GM21367 (cell line): ENCODE data around the gene ZFR.

Experiments
- ATAC-seq: cut with Tn5 transposase; IDR thresholded peaks from one replicate; pipeline ENCODE4 v1.9.1; 2021; ENCODE audit not compliant: unreplicated experiment

ZFR gene

DNA sequence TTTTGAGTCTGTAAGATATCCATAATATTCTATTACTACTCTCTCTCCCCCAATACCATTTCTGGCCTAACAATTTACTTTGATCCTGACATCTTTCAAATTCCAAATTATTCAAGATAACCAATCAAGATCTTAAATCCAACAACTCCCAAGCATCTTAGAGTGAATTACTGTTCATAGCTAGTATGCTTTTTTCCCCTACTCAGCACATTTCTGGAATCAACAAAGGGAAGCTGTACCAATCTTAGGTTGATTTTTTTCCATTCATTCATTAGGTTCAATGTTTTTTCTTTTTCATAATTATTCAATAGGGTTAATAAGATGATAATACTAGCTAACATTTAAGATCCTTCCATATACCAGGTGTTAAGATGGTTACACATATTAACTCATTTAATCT is 81.5 kb downstream of the ZFR start:
- no peak for ATAC-seq

DNA sequence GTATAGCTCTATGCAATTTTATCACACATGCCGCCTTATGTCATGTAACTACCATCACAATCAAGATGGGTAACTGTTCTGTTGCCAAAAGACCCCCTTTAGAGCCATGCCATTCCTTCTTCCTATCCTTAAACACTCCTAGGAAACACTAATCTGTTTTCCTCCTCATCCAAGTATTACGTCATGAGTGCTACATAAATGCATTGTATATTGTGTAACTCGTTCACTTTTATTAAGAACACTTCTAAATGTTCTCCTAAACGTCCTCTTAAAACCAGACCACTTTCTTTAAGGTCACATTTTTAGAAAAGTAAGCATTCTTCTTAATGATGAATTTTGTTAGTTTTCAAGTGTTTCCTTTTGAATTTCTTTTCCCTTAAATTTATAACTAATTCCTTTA is 82.0 kb downstream of the ZFR start:
- ATAC-seq: no peak

DNA sequence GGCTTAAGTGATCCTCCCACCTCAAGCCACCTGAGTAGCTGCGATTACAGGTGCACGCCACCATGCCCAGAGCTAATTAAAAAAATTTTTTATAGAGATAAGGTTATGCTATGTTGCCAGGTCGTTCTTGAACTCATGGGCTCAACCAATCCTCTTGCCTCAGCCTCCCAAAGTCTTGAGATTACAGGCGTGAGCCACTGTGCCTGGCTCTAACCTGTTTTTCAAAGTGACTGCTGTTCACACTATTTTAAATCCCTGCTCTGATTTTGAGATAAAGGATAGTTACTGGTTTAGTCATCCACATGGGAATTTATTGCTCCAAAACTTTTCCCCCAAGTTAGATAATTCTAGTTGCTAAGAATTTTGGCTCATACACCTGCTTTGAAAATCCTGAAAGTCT is 83.6 kb downstream of the ZFR start:
- no peak for ATAC-seq

GRCh38 chr5:32358611-32359010 is 85.9 kb downstream of the ZFR start:
- no peak for ATAC-seq

DNA sequence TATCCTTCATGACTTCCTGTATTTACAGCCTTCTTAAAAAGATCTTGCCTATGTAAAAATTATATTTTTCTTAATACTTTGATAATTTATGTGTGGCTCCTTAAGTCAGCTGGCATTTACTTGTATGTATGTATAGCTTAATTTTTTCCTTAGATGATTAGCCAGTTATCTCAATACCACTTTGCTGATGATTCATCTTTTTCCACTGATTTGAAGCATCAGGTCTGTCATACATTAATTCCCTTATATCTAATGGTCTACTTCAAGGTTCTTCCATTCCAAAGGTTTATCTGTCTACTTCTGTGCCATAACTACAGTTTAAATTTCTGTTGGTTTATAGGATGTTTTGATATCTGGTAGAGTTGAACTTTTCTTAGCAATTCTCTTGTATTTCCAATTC is 86.9 kb downstream of the ZFR start:
- ATAC-seq: no peak

DNA sequence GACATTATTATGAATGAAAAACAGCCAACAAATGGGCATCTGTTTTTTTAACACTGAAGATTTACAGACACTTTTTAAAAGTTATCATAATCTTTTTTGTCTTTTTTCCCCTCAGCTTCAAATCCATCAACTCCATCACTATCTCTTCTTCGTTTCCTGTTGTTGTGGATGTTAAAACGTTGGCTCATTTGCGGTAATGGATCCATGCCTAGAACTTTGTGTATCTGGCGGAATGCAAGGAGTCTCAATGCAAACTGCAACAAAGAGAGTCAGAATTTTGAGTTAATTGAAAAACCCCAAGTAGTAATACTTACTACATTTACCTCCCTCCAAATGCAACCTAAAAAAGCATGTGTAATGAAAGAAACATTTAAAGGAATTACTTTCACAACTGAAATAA is 88.9 kb downstream of the ZFR start:
- no peak for ATAC-seq

DNA sequence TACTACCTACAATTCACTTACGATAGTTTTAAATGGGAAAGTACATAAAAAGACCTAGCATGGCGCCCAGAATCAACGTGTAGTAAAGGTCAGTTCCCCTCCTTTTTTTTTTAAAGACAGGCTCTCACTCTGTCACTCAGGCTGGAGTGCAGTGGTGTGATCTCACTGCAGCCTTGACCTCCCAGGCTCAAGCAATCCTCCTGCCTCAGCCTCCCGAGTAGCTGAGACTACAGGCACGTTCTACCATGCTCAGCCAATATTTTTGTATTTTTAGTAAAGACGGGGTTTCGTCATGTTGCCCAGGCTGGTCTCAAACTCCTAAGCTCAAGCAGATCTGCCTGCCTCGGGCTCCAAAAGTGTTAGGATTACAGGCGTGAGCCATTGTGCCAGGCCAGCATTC is 91.1 kb downstream of the ZFR start:
- ATAC-seq: no peak

- ATAC-seq: no peak
Measured at GRCh38 chr5:32352685-32353084, 91.9 kb downstream of the ZFR start.

GRCh38 chr5:32346869-32347268 is 97.7 kb downstream of the ZFR start:
- no peak for ATAC-seq

DNA sequence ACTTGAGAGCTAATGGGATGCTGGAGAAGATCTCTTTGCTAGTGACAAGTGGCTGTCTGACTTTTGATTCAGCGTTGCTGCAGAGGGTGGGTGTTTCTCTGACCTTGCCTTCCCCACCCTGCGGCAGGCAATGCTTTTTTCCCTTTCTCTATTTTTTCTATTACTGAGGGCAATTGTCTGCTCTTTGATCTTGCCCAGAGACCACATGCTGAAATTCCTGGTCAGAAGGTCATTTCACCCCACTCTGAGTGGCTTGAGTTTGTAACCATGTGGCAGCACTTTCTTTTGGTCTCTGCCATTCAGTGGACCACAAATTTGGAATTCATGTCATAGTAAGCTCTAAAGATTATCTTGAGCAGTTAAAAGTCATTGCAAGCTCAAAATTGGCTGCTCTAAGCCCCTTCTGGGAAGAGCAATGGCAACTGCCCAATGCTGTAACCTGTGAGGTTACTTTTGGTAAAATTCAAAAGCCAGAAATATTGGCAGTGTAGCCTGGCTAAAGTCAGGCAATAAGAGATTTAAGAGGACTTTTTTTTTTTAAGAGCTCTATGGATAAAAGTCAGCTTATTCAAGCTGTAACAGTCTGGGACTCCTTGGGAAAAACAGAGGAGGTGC is 101.4 kb downstream of the ZFR start:
- ATAC-seq: no peak

- ATAC-seq: no peak
Measured at GRCh38 chr5:32342656-32343055, 101.9 kb downstream of the ZFR start.

DNA sequence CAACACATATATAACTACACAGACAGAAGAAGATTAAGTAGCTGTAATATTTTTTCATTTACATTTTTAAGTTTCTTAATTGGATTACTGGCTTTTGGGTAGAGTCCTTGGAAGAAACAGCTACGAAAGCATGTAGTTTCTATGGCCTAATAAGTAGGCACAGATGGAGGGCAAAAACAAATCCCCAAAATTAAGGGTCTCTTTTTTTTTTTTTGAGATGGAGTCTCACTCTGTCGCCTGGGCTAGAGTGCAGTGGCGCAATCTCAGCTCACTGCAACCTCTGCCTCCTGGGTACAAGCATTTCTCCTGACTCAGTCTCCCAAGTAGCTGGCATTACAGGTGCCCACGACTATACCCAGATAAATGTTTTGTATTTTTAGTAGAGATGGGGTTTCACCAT is 104.7 kb downstream of the ZFR start:
- ATAC-seq: no peak

GRCh38 chr5:32339198-32339597 is 105.3 kb downstream of the ZFR start:
- no peak for ATAC-seq

DNA sequence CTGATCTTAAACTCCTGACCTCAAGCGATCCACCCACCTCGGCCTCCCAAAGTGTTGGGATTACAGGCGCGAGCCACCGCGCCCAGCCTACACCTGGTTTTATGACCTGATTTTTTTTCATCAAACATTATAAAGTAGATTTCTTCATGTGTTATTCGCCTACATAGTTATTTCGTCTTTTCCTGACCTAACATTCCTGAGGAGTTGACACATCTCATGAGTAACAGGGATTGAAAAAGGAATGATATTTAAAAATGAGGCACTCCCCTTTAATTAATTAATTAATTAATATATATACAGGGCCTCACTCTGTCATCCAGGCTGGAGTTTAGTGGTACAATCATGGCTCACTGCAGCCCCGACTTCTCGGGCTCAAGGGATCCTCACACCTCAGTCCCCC is 111.6 kb downstream of the ZFR start:
- no peak for ATAC-seq

- no peak for ATAC-seq
Measured at GRCh38 chr5:32332361-32332760, 112.2 kb downstream of the ZFR start.

DNA sequence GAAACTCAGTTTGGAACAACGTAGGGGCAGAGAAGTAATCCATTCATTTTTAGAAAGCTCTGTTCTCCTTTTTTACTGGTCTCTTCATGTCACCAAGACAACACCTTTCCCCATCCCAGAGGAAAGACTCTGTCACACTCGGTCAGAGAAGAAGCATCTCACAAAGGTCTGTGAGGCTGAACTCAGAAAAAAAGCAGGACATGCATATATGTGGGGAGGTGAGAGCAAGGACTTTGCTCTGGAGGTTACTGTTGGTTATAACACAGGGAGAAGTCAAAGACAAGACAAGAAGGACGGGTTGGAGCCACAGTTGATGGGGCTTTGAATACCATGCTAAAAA is 112.6 kb downstream of the ZFR start:
- ATAC-seq: no peak

DNA sequence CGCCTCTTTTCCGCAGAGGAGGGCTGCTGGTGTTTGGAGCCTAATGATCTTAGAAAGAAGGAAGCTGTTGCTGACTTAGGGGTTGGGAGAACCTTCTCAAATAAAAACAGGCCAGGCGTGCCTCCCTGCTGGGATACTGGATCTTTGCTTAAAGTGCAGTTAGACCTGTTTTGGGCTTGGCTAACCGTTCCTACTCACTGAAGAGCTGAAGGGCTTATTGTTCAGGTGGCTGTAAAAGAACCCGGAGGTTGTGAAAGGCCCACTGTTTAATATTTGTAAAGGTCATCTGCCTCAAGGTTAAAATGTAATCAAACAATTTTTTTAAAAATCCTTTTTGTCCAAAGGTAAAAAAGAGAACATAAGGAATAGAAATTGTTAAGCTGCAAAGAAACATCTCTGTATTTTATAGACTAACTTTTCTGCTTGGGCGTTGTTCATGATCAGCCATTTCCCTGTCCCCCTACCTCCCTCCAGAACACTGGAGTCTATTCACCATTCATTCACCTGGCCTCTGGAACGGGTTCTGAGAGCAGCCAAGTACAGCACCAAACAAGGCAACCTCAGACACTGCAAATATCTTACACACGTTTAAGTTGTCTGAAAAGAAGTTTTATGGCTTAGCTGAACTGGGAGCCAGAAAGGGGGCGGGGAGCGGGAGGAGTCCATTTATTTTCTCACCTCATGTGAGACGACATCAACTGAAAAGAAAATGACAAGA is 113.2 kb downstream of the ZFR start:
- no peak for ATAC-seq

- no peak for ATAC-seq
Measured at GRCh38 chr5:32330126-32330971, 114.2 kb downstream of the ZFR start.

DNA sequence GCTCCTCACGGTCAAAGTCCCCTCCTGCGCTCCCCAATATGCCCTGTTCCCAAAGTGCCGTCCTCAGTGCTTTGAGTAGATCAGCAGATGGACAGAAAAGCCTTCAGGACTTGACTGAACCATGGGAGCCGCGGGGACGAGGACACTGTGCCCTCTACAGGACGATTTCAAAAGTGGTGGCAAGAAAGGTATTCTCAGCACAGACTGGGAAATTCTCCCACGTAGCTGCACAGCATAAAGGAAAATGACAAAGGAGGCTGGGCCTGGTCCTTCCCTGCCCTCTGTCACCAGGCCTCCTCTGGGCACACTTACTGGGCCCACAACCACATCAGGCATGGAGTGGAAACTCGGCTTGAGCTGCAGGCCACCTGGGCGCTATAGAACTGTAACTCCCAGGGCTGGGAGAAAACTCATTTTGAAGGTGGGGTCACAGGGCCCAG is 115.1 kb downstream of the ZFR start:
- peak; percentile 81 for ATAC-seq

DNA sequence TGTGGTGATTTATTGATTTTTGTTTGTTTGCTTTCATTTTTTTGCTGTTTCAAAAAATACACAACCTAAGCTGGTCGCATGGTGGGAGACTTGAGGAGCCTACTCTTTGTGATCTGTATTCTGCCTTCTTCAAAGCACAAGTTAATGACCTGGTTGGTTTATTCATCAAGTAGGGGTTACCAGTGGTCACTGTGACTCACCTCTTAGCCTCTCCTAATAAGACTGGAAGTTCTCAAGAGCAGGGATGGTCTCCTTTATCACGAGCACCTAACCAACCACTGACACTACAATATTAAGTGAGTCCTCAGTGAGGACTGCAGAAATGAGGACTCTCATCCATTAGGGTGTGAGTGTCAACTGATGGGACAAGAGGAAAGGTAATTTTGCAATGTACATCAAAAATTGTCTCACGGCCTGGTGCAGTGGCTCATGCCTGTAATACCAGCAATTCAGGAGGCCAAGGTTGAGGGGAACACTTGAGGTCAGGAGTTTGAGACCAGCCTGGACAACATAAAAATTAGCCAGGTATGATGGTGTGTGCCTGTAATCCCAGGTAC is 118.2 kb downstream of the ZFR start:
- no peak for ATAC-seq

DNA sequence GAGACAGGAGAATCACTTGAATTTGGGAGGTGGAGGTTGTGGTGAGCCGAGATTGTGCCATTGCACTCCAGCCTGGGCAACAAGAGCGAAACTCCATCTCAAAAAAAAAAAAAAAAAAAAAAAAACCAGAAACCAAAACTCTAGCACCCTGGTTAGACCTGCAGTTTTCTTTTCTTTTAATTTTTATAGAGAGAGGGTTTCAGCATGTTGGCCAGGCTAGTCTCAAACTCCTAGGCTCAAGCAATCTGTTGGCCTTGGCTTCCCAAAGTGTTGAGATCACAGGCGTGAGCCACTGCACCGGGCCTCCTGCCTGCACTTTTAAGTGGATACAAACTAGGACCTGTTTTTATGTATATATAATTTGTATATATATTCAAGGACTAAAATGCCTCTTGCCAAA is 118.9 kb downstream of the ZFR start:
- ATAC-seq: no peak

DNA sequence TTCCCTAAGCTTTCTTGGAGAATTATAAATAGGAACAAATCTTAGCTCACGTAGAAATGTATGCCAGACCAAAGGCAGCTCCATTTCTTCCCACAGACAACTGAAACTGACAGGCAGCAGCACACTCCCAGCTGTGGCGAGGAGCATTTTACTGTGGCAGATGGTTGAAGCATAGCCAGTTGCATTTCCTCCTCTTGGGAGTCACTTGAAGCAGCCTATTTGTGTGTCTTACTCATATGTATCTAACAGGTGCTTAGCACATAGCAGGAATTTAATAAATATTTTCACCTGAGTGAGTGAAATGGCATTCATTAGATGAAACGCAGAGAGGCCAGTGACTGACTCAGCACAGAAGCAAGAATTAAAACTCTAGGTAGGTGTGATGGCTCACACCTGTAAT is 119.5 kb downstream of the ZFR start:
- ATAC-seq: peak; percentile 78
